Measurements from ENCODE around the gene DIAPH3. TPM values are rescaled to one million over a fixed set of nuclear protein-coding genes. Genes with fewer than 3 reads are reported as not detected.

DIAPH3 gene
- total RNA-seq, 2 experiments from 2014 or later, result 0.08 to 0.11 TPM

GRCh38 chr13:59924256-59924655 lies 239.5 kb downstream of the DIAPH3 start:
- Histone ChIP-seq H3K27me3 (ENCODE audit: control insufficient read depth in 1 of 2, insufficient read depth in 2 of 2, low read length in 2 of 2) (no peaks in the 10 kb centered on the region), H3K27ac (ENCODE audit: low read depth in 1 of 2, low read length in 2 of 2) (no peak overlapping the region), H3K4me3 (ENCODE audit: low read length) (no peak overlapping the region), H3K36me3 (ENCODE audit: insufficient read depth, low read length) (no peaks in the 10 kb centered on the region), H3K4me1 (ENCODE audit: insufficient read depth, low read length) (no peaks in the 10 kb centered on the region), H3K9me3 (ENCODE audit: control insufficient read depth in 1 of 2, insufficient read depth in 1 of 2, low read length in 2 of 2) (peaks cover 3 to 9% of the 10 kb centered on the region in 2 experiments)
- Mint-ChIP-seq H3K4me1 (ENCODE audit: low read depth) (no peaks in the 10 kb centered on the region), H3K9me3 (peaks cover 14% of the 10 kb centered on the region), H3K27me3 (no peaks in the 10 kb centered on the region), H3K27ac (no peak overlapping the region), H3K4me3 (no peak overlapping the region), H3K36me3 (ENCODE audit: low read depth) (no peaks in the 10 kb centered on the region)
- ATAC-seq (ENCODE audit: poor library complexity) (no peak), DNase-seq (no peak)
- POLR2A ChIA-PET, result no interaction called here
- no peak for TF ChIP-seq CTCF (IDR thresholded peaks at IDR 0.05)
- intact Hi-C loops (cut with DNase I, micrococcal nuclease), result no loop called here
- CTCF ChIA-PET, result interaction anchor here (1.6 kb wide), 1 partner anchor 27 kb away, joined by 4 read pairs; no protein-coding TSS in a partner anchor

GRCh38 chr13:59915252-59915651 lies 248.5 kb downstream of the DIAPH3 start:
- no peaks in the 10 kb centered on the region for H3K4me1 Mint-ChIP-seq (ENCODE audit: low read depth)
- Histone ChIP-seq H3K9me3 (ENCODE audit: control insufficient read depth in 1 of 2, insufficient read depth in 1 of 2, low read length in 2 of 2) (no peaks in the 10 kb centered on the region), H3K27me3 (ENCODE audit: control insufficient read depth in 1 of 2, insufficient read depth in 2 of 2, low read length in 2 of 2) (no peaks in the 10 kb centered on the region), H3K4me1 (ENCODE audit: insufficient read depth, low read length) (no peaks in the 10 kb centered on the region), H3K4me3 (ENCODE audit: low read length) (no peak overlapping the region), H3K27ac (ENCODE audit: low read depth in 1 of 2, low read length in 2 of 2) (no peak overlapping the region), H3K36me3 (ENCODE audit: insufficient read depth, low read length) (no peaks in the 10 kb centered on the region)
- ChIA-PET CTCF (no interaction called here), POLR2A (no interaction called here)
- ATAC-seq (ENCODE audit: poor library complexity) (no peak), DNase-seq (no peak)
- H3K9me3 Mint-ChIP-seq, result no peaks in the 10 kb centered on the region
- no peak for TF ChIP-seq CTCF (IDR thresholded peaks at IDR 0.05)
- H3K27me3 Mint-ChIP-seq, result no peaks in the 10 kb centered on the region
- intact Hi-C loops (cut with DNase I, micrococcal nuclease), result no loop called here
- no peak overlapping the region for H3K27ac Mint-ChIP-seq
- no peaks in the 10 kb centered on the region for H3K36me3 Mint-ChIP-seq (ENCODE audit: low read depth)
- no peak overlapping the region for H3K4me3 Mint-ChIP-seq

GRCh38 chr13:59914556-59914955 lies 249.2 kb downstream of the DIAPH3 start:
- Mint-ChIP-seq H3K4me1 (ENCODE audit: low read depth) (no peaks in the 10 kb centered on the region), H3K27ac (no peak overlapping the region), H3K36me3 (ENCODE audit: low read depth) (no peaks in the 10 kb centered on the region), H3K9me3 (no peaks in the 10 kb centered on the region), H3K4me3 (no peak overlapping the region), H3K27me3 (no peaks in the 10 kb centered on the region)
- H3K4me1 ChIP-seq (ENCODE audit: insufficient read depth, low read length), result no peaks in the 10 kb centered on the region
- intact Hi-C loops (cut with DNase I, micrococcal nuclease), result no loop called here
- H3K27me3 ChIP-seq (ENCODE audit: control insufficient read depth in 1 of 2, insufficient read depth in 2 of 2, low read length in 2 of 2), result no peaks in the 10 kb centered on the region
- TF ChIP-seq CTCF (IDR thresholded peaks at IDR 0.05), result no peak
- no peak overlapping the region for H3K27ac ChIP-seq (ENCODE audit: low read depth in 1 of 2, low read length in 2 of 2)
- H3K36me3 ChIP-seq (ENCODE audit: insufficient read depth, low read length), result no peaks in the 10 kb centered on the region
- CTCF ChIA-PET, result no interaction called here
- DNase-seq (no peak), ATAC-seq (ENCODE audit: poor library complexity) (no peak)
- no peak overlapping the region for H3K4me3 ChIP-seq (ENCODE audit: low read length)
- H3K9me3 ChIP-seq (ENCODE audit: control insufficient read depth in 1 of 2, insufficient read depth in 1 of 2, low read length in 2 of 2), result no peaks in the 10 kb centered on the region
- POLR2A ChIA-PET, result no interaction called here

Data from CD4-positive, alpha-beta T cell (primary cell).